SHP77 treated with DMSO at 0.1 percent for 48 hours (cell line): ENCODE data around the gene OR9G1.
"Not testable (repeated sequence)": the region's sequence is repeated elsewhere in the genome, so short reads cannot be mapped to it uniquely, and the experiment has no call there.

ENCODE experiments used
- DNase-seq: peaks from one replicate; lab custom pipeline; 2025; lab: John Stamatoyannopoulos, UW

Gene OR9G1

GRCh38 chr11:56698795-56699194 lies at the start of gene OR9G1:
TSS of gene OR9G1 (plus strand) at chr11:56699095. CDS start at chr11:56700388, 1,293 bp downstream.
- no peak for DNase-seq

DNA sequence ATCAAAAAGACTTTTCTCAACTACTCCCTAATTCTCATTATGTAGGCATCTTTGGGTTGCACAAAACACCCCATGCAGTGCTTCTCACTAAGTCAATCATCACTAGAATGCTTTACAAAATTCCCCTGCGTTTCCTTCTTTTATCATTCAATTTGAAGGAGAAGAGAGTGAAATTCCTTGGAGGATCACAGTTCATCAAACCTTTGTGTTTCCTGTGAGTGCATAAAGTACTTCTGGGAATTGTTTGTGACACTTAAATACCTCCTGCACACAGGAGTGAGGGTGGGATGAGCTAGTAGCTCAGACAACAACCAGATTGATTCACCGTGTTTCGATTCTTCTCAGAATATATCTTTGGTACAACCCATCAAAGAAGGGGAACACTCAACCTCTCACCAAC lies 39.1 kb upstream of the OR9G1 start:
- DNase-seq: no peak

GRCh38 chr11:56663386-56663785 lies 35.5 kb upstream of the OR9G1 start, which contains the start of gene OR5AR1:
TSS of gene OR5AR1 (plus strand) at chr11:56663686. CDS start at chr11:56663686, 0 bp downstream.
- DNase-seq: no peak

GRCh38 chr11:56670984-56671383 lies 27.9 kb upstream of the OR9G1 start:
- DNase-seq: no peak

DNA sequence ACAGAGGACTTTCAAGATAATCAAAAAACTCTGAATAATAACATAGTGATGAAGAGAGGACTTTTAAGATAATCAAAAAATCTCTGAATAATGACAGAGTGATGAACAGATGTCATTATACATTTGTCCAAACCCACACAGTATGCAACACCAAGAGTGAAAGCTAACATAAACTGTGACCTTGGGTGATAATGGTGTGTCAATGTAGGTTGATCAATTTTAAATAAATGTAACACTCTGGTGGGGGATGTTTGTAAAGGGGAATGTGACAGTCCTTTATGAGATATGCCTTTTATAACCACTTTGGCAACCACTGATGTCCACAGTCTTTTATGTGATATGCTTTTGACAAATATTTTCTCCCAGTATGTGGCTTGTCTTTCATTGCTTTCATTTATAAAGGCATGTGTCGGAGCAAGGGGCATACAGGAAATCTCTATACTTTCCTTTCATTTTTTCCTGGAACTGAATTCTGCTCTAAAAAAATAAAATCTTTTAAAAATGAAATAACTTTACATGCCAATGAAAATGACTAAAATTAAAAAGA lies 10.3 kb upstream of the OR9G1 start:
- no peak for DNase-seq

DNA sequence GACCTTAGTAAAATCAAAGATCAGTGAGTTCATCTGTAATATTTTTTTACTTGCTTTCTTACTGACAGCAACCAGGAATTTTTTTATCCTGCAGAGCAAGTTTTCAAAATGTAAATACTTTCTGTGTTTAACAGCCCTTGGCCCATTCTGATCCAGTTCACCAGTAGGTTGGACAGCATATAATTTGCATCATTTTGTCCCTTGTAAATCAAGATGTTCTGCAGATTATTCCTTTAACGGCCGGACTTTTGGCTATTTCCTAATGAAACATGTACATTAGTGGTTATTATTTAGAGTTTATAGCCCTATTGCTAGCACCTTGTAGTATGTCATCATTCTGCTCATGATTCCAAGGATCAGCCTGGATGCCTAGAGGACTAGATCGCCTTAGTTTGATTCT lies 7.7 kb upstream of the OR9G1 start:
- not testable (repeated sequence) for DNase-seq

DNA sequence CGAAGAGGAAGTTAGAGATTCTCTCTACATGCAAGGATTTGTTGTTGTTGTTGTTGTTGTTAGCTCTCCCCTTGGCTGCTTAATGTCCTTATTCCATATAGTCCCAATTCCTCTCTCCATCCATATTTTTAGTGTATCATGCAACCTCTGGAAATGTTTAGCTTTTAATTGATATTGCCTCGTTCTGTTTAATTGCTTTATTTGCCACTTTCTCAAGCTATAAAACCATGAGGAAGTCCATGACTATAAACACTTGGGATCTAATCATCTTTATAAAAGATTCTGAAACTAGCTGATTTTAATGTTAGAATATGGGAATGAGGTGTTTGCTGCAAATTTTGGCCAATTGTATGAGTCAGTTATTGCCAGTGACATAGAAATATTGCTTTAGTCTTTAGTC lies 5.5 kb upstream of the OR9G1 start:
- DNase-seq: no peak

DNA sequence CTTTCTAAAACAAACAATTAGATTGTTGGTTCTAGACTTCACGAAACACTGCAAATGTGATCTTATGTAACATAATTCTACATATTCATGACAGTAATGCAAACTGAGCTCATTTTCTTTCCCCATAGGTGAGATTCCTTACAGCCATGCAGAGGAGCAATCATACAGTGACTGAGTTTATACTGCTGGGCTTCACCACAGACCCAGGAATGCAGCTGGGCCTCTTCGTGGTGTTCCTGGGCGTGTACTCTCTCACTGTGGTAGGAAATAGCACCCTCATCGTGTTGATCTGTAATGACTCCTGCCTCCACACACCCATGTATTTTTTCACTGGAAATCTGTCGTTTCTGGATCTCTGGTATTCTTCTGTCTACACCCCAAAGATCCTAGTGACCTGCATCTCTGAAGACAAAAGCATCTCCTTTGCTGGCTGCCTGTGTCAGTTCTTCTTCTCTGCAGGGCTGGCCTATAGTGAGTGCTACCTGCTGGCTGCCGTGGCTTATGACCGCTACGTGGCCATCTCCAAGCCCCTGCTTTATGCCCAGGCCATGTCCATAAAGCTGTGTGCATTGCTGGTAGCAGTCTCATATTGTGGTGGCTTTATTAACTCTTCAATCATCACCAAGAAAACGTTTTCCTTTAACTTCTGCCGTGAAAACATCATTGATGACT lies 1.5 kb downstream of the OR9G1 start:
- no peak for DNase-seq

DNA sequence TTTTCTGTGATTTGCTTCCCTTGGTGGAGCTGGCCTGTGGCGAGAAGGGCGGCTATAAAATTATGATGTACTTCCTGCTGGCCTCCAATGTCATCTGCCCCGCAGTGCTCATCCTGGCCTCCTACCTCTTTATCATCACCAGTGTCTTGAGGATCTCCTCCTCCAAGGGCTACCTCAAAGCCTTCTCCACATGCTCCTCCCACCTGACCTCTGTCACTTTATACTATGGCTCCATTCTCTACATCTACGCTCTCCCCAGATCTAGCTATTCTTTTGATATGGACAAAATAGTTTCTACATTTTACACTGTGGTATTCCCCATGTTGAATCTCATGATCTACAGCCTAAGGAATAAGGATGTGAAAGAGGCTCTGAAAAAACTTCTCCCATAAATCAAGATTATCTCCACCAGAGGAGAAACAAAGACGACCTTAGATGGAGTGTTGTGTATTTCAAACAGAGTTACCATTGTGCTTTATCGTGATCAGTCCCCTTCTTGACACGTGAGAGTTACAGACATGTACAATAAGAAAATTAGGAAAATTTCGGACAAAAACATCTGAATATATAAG lies 2.1 kb downstream of the OR9G1 start:
- no peak for DNase-seq

DNA sequence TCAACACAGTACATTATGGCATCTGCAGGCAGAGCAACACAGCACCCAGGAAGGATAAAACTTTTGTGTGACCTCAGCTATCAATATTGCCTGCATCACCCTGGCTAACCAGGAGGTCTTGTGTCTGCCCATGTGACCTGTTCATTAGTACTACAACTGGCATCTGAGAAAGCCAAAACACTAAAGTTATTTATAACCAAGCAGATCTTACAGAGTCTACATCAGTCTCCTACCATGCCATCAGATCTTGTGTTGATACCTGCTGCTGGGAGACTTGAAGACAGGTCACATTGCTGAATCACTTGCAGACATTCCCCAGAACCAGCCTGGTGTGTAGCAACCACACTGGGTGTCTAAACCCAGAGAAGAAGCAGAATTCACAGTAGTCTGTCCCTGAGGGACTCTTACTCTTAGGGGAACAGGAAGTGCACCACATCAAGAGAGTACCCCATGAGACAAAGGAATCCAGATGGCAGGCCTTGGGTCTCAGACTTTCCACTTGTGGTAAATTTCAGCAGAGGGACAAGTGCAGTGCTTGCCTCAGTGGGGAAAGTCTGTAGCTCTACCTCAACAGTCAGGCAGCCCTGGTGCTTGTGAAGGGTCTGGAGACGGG lies 7.0 kb downstream of the OR9G1 start:
- DNase-seq: no peak

DNA sequence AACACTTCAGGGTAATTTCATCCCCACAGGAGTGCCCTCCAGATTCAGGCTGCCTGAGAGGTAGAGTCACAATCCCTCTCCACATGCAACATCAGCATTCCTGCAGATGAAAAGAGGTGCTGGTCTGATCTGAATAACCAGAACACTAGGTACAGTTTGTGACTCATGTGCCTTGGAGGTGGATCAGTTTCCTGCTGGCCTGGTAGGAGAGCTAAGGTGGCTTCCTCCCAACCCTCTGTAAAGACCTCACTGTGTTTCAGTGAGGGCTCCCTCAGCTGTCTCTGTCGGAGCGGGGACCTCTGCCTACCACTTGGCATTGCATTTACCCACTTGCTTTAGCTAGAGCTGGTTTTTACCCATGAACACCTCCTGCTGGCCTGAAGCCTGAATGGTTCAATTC lies 7.6 kb downstream of the OR9G1 start:
- no peak for DNase-seq

DNA sequence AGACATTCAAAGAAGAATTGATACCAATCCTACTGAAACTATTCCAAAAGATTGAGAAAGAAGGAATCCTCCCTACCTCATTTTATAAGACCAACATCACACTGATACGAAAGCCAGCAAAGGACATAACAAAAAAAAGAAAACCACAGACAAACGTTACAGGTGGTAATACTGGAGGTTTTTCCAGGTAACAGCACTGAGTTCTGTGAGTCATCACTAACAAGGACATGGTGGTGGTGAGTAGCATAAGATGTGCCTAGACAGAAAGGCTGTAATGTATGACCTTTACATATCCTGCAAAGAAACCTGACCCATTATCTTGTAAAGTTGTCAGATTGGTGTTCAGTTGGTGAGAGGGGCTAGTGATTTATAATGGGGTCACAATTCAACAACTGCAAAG lies 15.3 kb downstream of the OR9G1 start:
- DNase-seq: no peak

GRCh38 chr11:56716379-56716854 lies 17.5 kb downstream of the OR9G1 start:
- DNase-seq: no peak

- DNase-seq: no peak
Observed at GRCh38 chr11:56720513-56720912, 21.6 kb downstream of the OR9G1 start.

DNA sequence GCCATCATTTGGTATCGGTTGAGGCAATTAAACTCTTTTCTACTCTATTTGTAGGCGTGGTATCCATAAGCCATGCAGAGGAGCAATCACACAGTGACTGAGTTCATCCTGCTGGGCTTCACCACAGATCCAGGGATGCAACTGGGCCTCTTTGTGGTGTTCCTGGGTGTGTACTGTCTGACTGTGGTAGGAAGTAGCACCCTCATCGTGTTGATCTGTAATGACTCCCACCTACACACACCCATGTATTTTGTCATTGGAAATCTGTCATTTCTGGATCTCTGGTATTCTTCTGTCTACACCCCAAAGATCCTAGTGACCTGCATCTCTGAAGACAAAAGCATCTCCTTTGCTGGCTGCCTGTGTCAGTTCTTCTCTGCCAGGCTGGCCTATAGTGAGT lies 41.2 kb downstream of the OR9G1 start:
- no peak for DNase-seq

GRCh38 chr11:56740886-56741285 lies 42.0 kb downstream of the OR9G1 start:
- DNase-seq: no peak

DNA sequence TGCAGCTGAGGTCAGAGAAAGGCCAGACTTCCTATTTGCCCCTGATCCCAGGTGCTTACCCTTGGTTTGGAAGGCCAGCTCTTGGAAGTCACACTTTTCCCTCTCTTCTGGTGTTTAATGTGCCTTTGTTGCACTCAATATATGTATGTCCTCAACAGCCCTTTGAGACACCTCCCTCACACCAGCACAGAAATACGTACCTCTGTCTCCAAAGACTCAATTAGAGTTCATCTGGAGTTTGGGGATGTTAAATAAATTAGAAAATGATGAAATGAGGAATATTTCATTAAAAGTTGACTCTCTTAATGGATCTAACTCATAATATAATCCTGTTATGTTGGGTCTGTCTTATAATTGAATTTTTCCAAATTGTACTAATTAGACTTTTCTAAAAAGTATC lies 49.7 kb downstream of the OR9G1 start, which contains the start of gene OR9G4:
Gene OR9G4 (minus strand): TSS at position 101 of the 400 bp plus-strand sequence. CDS start 4,931 bp downstream, outside the sequence.
- no peak for DNase-seq

DNA sequence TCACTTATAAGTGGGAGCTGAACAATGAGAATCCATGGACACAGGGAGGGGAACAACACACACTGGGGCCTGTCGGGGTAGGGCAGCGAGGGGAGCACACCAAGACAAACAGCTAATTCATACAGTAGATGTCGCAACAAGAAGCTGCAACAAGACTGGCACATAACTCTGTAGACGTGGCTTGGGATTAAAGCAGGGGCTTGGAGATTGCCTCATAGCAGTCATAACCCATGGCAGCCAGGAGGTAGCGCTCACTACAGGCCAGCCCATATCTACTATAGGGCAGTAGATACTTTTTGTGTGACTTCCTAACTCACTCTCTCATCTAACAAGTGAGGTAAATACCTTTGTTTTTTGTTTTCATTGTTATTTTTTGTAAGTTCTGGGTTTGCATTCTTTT lies 51.3 kb downstream of the OR9G1 start:
- DNase-seq: no peak

- DNase-seq: no peak
Observed at GRCh38 chr11:56751480-56751879, 52.6 kb downstream of the OR9G1 start.
